ENCODE data around the gene GPR162.

GRCh38 chr12:6779708-6780432 lies 41.8 kb upstream of the GPR162 start:
- TF ChIP-seq CTCF (conservative IDR thresholded peaks at IDR 0.05 in 1 of 2, IDR thresholded peaks at IDR 0.05 in 1 of 2; ENCODE audit: extremely low read depth in 1 of 2, insufficient read depth in 1 of 2, low read depth in 1 of 2, low read length in 2 of 2), result no peak
- no peak for TF ChIP-seq EZH2 (IDR thresholded peaks at IDR 0.05; ENCODE audit: borderline replicate concordance, low read length)
